Kidney (tissue), 14 donors: ENCODE data around the gene LRBA. TPM values are rescaled to one million over a fixed set of nuclear protein-coding genes. Genes with fewer than 3 reads are reported as not detected.

Source experiments
- DNase-seq, 5 donors: peaks; one replicate each; pipeline ENCODE4 v3.0.0-alpha.2; 2013 to 2020
- FAIRE-seq: peaks from 2 replicates; lab custom pipeline; 2012; peaks lifted over from hg19 to GRCh38; lab: Jason Lieb, UNC
- H3K27ac ChIP-seq, 2 donors: one replicate each; pipeline ENCODE4 v1.7.0; 2013; ENCODE audit warnings: low read depth in 2 of 2, low read length in 2 of 2, inconsistent platforms in 1 of 2
- H3K27me3 ChIP-seq: one replicate; pipeline ENCODE4 v1.7.1; 2013; ENCODE audit warnings: low read length, inconsistent platforms; ENCODE audit not compliant: control insufficient read depth, insufficient read depth
- H3K36me3 ChIP-seq, 3 donors: one replicate each; pipeline versions ENCODE4 v1.7.0 to v1.7.1; 2013; ENCODE audit warnings: low read length in 3 of 3, control low read depth in 1 of 3, inconsistent platforms in 1 of 3; ENCODE audit not compliant: insufficient read depth in 3 of 3, control insufficient read depth in 2 of 3
- H3K4me1 ChIP-seq, 3 donors: one replicate each; pipeline versions ENCODE4 v1.7.0 to v1.7.1; 2013; ENCODE audit warnings: low read length in 3 of 3, inconsistent platforms in 1 of 3, low read depth in 1 of 3; ENCODE audit not compliant: control insufficient read depth in 2 of 3, insufficient read depth in 2 of 3
- H3K4me3 ChIP-seq, 3 donors: one replicate each; pipeline versions ENCODE4 v1.7.0 to v1.8.1; 2013; ENCODE audit warnings: low read length in 3 of 3, control low read depth in 1 of 3, inconsistent platforms in 1 of 3
- H3K9ac ChIP-seq, 3 donors: one replicate each; pipeline versions ENCODE4 v1.7.0 to v1.7.1; 2013; ENCODE audit warnings: low read length in 3 of 3, control low read depth in 1 of 3, inconsistent platforms in 1 of 3
- H3K9me3 ChIP-seq, 3 donors: one replicate each; pipeline versions ENCODE4 v1.7.0 to v1.7.1; 2013; ENCODE audit warnings: low read length in 3 of 3, control low read depth in 1 of 3, inconsistent platforms in 1 of 3; ENCODE audit not compliant: control insufficient read depth in 2 of 3, insufficient read depth in 1 of 3
- intact Hi-C: fragments of 100-400 bp; cut with DNase I; formaldehyde crosslinking; loops from one replicate; pipeline ENCODE4 v1.11.1; 2022
- polyA plus RNA-seq: library from polyadenylated mRNA; stranded (reverse); fragments of 350-450 nt; fragmentation: Illumina TruSeq; extraction: RNeasy Lipid Tissue Mini Kit (QIAGEN cat#74804); gene quantifications from one replicate; pipeline ENCODE4 v1.2.3, GENCODE V29; 2014; ENCODE audit warnings: low read depth, low replicate concordance; ENCODE audit not compliant: insufficient read depth
- total RNA-seq: library from RNA; stranded (reverse); fragmentation: NEBNext Ultra II Directional; extraction: Animal tissue kit (Norgen Biotek cat#: 25700); gene quantifications from one replicate; pipeline ENCODE4 v1.2.1, GENCODE V29; 2021
- TF ChIP-seq, protein P1 (sequence below): IDR thresholded peaks from 3 replicates; pipeline ENCODE4 v1.5.1; 2012; ENCODE audit warnings: mild to moderate bottlenecking, moderate library complexity, borderline replicate concordance; ENCODE audit not compliant: insufficient read depth; ENCODE audit errors: extremely low read depth
- donor health status: control.
- donor health status: control.
- donor health status: control.
- donor health status: control.
- donor health status: control.
- donor health status: DM: yes; HTN: yes; CAD: no.
- donor health status: Normal renal cell carcinoma (clear cell type).

LRBA gene
- total and polyA plus RNA-seq, 2 donors from 2014 or later: 20.3 to 76.7 TPM

- TF ChIP-seq, protein P1, sequence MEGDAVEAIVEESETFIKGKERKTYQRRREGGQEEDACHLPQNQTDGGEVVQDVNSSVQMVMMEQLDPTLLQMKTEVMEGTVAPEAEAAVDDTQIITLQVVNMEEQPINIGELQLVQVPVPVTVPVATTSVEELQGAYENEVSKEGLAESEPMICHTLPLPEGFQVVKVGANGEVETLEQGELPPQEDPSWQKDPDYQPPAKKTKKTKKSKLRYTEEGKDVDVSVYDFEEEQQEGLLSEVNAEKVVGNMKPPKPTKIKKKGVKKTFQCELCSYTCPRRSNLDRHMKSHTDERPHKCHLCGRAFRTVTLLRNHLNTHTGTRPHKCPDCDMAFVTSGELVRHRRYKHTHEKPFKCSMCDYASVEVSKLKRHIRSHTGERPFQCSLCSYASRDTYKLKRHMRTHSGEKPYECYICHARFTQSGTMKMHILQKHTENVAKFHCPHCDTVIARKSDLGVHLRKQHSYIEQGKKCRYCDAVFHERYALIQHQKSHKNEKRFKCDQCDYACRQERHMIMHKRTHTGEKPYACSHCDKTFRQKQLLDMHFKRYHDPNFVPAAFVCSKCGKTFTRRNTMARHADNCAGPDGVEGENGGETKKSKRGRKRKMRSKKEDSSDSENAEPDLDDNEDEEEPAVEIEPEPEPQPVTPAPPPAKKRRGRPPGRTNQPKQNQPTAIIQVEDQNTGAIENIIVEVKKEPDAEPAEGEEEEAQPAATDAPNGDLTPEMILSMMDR: no peak
- no peak overlapping the region for H3K9ac ChIP-seq
- H3K27me3 ChIP-seq: no peaks in the 10 kb centered on the region
- H3K4me1 ChIP-seq: no peaks in the 10 kb centered on the region
- no peaks in the 10 kb centered on the region for H3K36me3 ChIP-seq
- no peaks in the 10 kb centered on the region for H3K9me3 ChIP-seq
- H3K4me3 ChIP-seq: no peak overlapping the region
- no peak overlapping the region for H3K27ac ChIP-seq
- intact Hi-C loops: no loop called here
- FAIRE-seq (no peak), DNase-seq (no peak)
These were observed 263.4 kb downstream of the LRBA start for GRCh38 chr4:150751648-150752047.

- Histone ChIP-seq H3K27ac (no peak overlapping the region), H3K9ac (no peak overlapping the region), H3K4me3 (no peak overlapping the region), H3K9me3 (no peaks in the 10 kb centered on the region), H3K36me3 (no peaks in the 10 kb centered on the region), H3K4me1 (no peaks in the 10 kb centered on the region), H3K27me3 (no peaks in the 10 kb centered on the region)
- FAIRE-seq: no peak
- no peak for DNase-seq
- intact Hi-C loops: no loop called here
- TF ChIP-seq, protein P1: no peak
These were observed 264.3 kb downstream of the LRBA start for GRCh38 chr4:150750824-150751223.

DNA sequence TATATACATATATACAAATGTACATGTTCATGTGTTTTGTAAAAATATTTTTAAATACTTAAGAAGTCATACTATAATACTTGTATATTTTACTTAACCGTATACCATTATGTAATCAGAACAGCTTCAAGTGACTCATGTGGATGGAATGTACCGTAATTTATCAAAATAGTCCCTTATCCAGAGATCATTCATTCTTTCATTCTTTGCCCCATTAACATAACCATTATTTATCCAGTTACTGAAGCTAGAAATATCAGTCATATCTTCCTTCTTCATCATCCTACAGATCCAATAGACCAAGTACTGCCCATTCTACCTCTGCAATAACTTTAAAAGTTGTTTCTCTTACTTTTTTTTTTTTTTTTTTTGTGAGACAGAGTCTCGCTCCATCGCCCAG, 268.9 kb downstream of the LRBA start:
- no peaks in the 10 kb centered on the region for H3K27me3 ChIP-seq
- no peak overlapping the region for H3K4me3 ChIP-seq
- no peak for DNase-seq
- TF ChIP-seq, protein P1: no peak
- intact Hi-C loops: no loop called here
- H3K9ac ChIP-seq: no peak overlapping the region
- H3K27ac ChIP-seq: no peak overlapping the region
- H3K4me1 ChIP-seq: no peaks in the 10 kb centered on the region
- no peaks in the 10 kb centered on the region for H3K9me3 ChIP-seq
- no peaks in the 10 kb centered on the region for H3K36me3 ChIP-seq
- peak; percentile 6 for FAIRE-seq

- FAIRE-seq (no peak), DNase-seq (no peak)
- no peaks in the 10 kb centered on the region for H3K4me1 ChIP-seq
- TF ChIP-seq, protein P1: no peak
- intact Hi-C loops: no loop called here
- H3K9ac ChIP-seq: no peak overlapping the region
- H3K27me3 ChIP-seq: no peaks in the 10 kb centered on the region
- H3K36me3 ChIP-seq: no peaks in the 10 kb centered on the region
- no peak overlapping the region for H3K27ac ChIP-seq
- peaks cover 0 to 2% (median 0%) of the 10 kb centered on the region in 3 donors for H3K9me3 ChIP-seq
- H3K4me3 ChIP-seq: no peak overlapping the region
These were observed 270.5 kb downstream of the LRBA start for GRCh38 chr4:150744570-150744969.
